Mammary epithelial cell (primary cell): ENCODE data around the gene WDSUB1.

Experiments
- CTCF ChIP-seq, 2 donors: IDR thresholded peaks in 1 of 2; conservative IDR thresholded peaks in 1 of 2; 2 replicates each; pipeline ENCODE4 v1.5.1; 2011 to 2012; ENCODE audit warnings: inconsistent platforms in 2 of 2, low read length in 2 of 2, mild to moderate bottlenecking in 2 of 2, control low read depth in 1 of 2, low read depth in 1 of 2; ENCODE audit not compliant: insufficient read depth in 1 of 2; ENCODE audit errors: extremely low read depth in 1 of 2
- EZH2 ChIP-seq: IDR thresholded peaks from 2 replicates; pipeline ENCODE4 v1.6.1; 2012; ENCODE audit warnings: low read length, inconsistent platforms, borderline replicate concordance

DNA sequence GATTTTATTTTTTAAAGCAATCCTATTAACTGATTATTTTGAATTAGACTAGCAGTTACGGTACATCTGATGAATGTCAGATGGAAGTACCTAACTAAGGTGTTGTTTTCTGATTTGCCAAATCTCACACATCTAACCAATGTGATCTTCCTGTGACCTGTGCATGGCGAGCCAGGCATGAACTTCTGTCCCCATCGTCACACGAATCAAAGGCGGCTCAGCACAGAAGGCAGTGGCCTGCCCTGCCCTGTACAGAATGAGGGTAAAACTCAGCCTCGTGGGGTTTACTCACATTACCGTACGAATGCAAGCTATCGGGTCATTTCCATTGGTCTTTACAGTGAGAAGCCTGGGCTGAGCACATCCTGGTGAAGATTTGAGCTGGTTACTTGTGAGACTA is 87.3 kb downstream of the WDSUB1 start:
- no peak for TF ChIP-seq CTCF (conservative IDR thresholded peaks at IDR 0.05 in 1 of 2, IDR thresholded peaks at IDR 0.05 in 1 of 2; ENCODE audit: extremely low read depth in 1 of 2, insufficient read depth in 1 of 2, low read depth in 1 of 2, low read length in 2 of 2)
- TF ChIP-seq EZH2 = no peak
